Gastrocnemius medialis (tissue), 4 donors: Measurements from ENCODE around the gene ZNF521.

Experiments used
- CTCF ChIP-seq, 5 experiments: fragments of 450-650 bp in 3 of 5; fragments of 200-600 bp in 2 of 5; sonication (generic) in 2 of 5; IDR thresholded peaks in 4 of 5; conservative IDR thresholded peaks in 1 of 5; 1 replicate in 4 of 5; 2 replicates in 1 of 5; pipeline ENCODE4 v1.5.1; 2016 to 2019; ENCODE audit warnings: antibody characterized with exemption in 5 of 5, mild to moderate bottlenecking in 3 of 5, moderate library complexity in 3 of 5
- POLR2A ChIP-seq, 2 donors: fragments of 450-650 bp; IDR thresholded peaks; one replicate each; pipeline ENCODE4 v1.6.1; 2017; ENCODE audit warnings: antibody characterized with exemption in 2 of 2, mild to moderate bottlenecking in 2 of 2, moderate library complexity in 2 of 2

GRCh38 chr18:25144820-25145219 is 207.1 kb downstream of the ZNF521 start:
- TF ChIP-seq CTCF (IDR thresholded peaks at IDR 0.05 in 4 of 5, conservative IDR thresholded peaks at IDR 0.05 in 1 of 5): no peak
- TF ChIP-seq POLR2A (IDR thresholded peaks at IDR 0.05): no peak
